DOHH2 (cell line): ENCODE data around the gene GDF7.

Source experiments
- H3F3A ChIP-seq: fragments of 200-600 bp; sonication (generic), shearing (Covaris generic); 2 replicates; pipeline ENCODE4 v1.6.0; 2016; ENCODE audit warnings: antibody characterized with exemption, mild to moderate bottlenecking; ENCODE audit not compliant: control insufficient read depth, insufficient read depth
- H3K27ac ChIP-seq: fragments of 200-600 bp; sonication (generic); 2 replicates; pipeline ENCODE4 v1.5.1; 2014; ENCODE audit warnings: low read depth, mild to moderate bottlenecking, low read length, moderate library complexity
- H3K27me3 ChIP-seq: fragments of 200-600 bp; sonication (generic); 2 replicates; pipeline ENCODE4 v1.6.1; 2014; ENCODE audit warnings: mild to moderate bottlenecking, low read length, mixed read lengths; ENCODE audit not compliant: control insufficient read depth
- H3K36me3 ChIP-seq: fragments of 200-600 bp; sonication (generic); 2 replicates; pipeline ENCODE4 v1.6.1; 2014; ENCODE audit warnings: mild to moderate bottlenecking, low read length, moderate library complexity, mixed read lengths; ENCODE audit not compliant: control insufficient read depth
- H3K4me1 ChIP-seq: fragments of 200-600 bp; sonication (generic); 2 replicates; pipeline ENCODE4 v1.6.1; 2014; ENCODE audit warnings: mild to moderate bottlenecking, low read length, mixed read lengths; ENCODE audit not compliant: control insufficient read depth
- H3K4me2 ChIP-seq: fragments of 200-600 bp; sonication (generic); 2 replicates; pipeline ENCODE4 v1.6.0; 2014; ENCODE audit warnings: mild to moderate bottlenecking, low read length, moderate library complexity
- H3K4me3 ChIP-seq: fragments of 200-600 bp; sonication (generic); 2 replicates; pipeline ENCODE4 v1.5.1; 2014; ENCODE audit warnings: mild to moderate bottlenecking, low read length, mixed read lengths
- H3K79me2 ChIP-seq: fragments of 200-600 bp; sonication (generic); 2 replicates; pipeline ENCODE4 v1.6.1; 2014; ENCODE audit warnings: mild to moderate bottlenecking, low read length, mixed read lengths; ENCODE audit not compliant: control insufficient read depth
- H3K9me2 ChIP-seq: fragments of 200-600 bp; sonication (generic); replicated peaks from 2 replicates; pipeline ENCODE4 v1.6.1; 2014; ENCODE audit warnings: mild to moderate bottlenecking, low read length, mixed read lengths; ENCODE audit not compliant: control insufficient read depth
- H3K9me3 ChIP-seq: fragments of 200-600 bp; sonication (generic); 2 replicates; pipeline ENCODE4 v1.6.1; 2014; ENCODE audit warnings: antibody characterized with exemption, low read length, mixed read lengths; ENCODE audit not compliant: control insufficient read depth, insufficient read depth
- H4K20me1 ChIP-seq: fragments of 200-600 bp; sonication (generic); 2 replicates; pipeline ENCODE4 v1.6.0; 2014; ENCODE audit warnings: low read depth, mild to moderate bottlenecking, antibody characterized with exemption, low read length, moderate library complexity; ENCODE audit not compliant: control insufficient read depth, insufficient read depth
- EZH2phosphoT487 ChIP-seq: fragments of 200-600 bp; sonication (generic); IDR thresholded peaks from 2 replicates; pipeline ENCODE4 v1.6.1; 2017; ENCODE audit warnings: borderline replicate concordance, mild to moderate bottlenecking, antibody characterized with exemption, low read length, moderate library complexity, mixed read lengths
- TF ChIP-seq, protein P1 (sequence below): fragments of 200-600 bp; sonication (generic); IDR thresholded peaks from one replicate; pipeline ENCODE4 v1.5.1; 2014; ENCODE audit warnings: antibody characterized with exemption, mild to moderate bottlenecking, low read depth, low read length; ENCODE audit not compliant: poor library complexity, severe bottlenecking

Gene GDF7

GRCh38 chr2:20645301-20645701, 21.6 kb upstream of the GDF7 start:
- H4K20me1 ChIP-seq: no peaks in the 10 kb centered on the region
- no peaks in the 10 kb centered on the region for H3K9me3 ChIP-seq
- no peak for TF ChIP-seq EZH2phosphoT487
- TF ChIP-seq, protein P1, sequence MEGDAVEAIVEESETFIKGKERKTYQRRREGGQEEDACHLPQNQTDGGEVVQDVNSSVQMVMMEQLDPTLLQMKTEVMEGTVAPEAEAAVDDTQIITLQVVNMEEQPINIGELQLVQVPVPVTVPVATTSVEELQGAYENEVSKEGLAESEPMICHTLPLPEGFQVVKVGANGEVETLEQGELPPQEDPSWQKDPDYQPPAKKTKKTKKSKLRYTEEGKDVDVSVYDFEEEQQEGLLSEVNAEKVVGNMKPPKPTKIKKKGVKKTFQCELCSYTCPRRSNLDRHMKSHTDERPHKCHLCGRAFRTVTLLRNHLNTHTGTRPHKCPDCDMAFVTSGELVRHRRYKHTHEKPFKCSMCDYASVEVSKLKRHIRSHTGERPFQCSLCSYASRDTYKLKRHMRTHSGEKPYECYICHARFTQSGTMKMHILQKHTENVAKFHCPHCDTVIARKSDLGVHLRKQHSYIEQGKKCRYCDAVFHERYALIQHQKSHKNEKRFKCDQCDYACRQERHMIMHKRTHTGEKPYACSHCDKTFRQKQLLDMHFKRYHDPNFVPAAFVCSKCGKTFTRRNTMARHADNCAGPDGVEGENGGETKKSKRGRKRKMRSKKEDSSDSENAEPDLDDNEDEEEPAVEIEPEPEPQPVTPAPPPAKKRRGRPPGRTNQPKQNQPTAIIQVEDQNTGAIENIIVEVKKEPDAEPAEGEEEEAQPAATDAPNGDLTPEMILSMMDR: no peak
- H3K27ac ChIP-seq: no peak overlapping the region
- H3K4me1 ChIP-seq: peaks cover 10% of the 10 kb centered on the region
- no peaks in the 10 kb centered on the region for H3K36me3 ChIP-seq
- H3K79me2 ChIP-seq: peaks cover 3% of the 10 kb centered on the region; the same call in 1 of the 2 replicates
- 0 out of 2 replicates have a peak, but pooled peaks cover 2% of the 10 kb centered on the region for H3K27me3 ChIP-seq
- no peaks in the 10 kb centered on the region for H3F3A ChIP-seq
- no peak overlapping the region for H3K4me3 ChIP-seq
- no peak overlapping the region for H3K4me2 ChIP-seq
- no peaks in the 10 kb centered on the region for H3K9me2 ChIP-seq

- H3K9me3 ChIP-seq: no peaks in the 10 kb centered on the region
- H4K20me1 ChIP-seq: no peaks in the 10 kb centered on the region
- 0 out of 2 replicates have a peak, but pooled peaks cover 3% of the 10 kb centered on the region for H3K27me3 ChIP-seq
- H3K27ac ChIP-seq: no peak overlapping the region
- peaks cover 3% of the 10 kb centered on the region; the same call in 1 of the 2 replicates for H3K79me2 ChIP-seq
- H3K4me1 ChIP-seq: peaks cover 13% of the 10 kb centered on the region
- H3F3A ChIP-seq: no peaks in the 10 kb centered on the region
- no peaks in the 10 kb centered on the region for H3K36me3 ChIP-seq
- no peak overlapping the region for H3K4me3 ChIP-seq
- H3K9me2 ChIP-seq: no peaks in the 10 kb centered on the region
- no peak overlapping the region for H3K4me2 ChIP-seq
- TF ChIP-seq EZH2phosphoT487: no peak
- TF ChIP-seq, protein P1: no peak
Measured at GRCh38 chr2:20645761-20646160, 21.2 kb upstream of the GDF7 start.

GRCh38 chr2:20646446-20646845, 20.5 kb upstream of the GDF7 start:
- Histone ChIP-seq H3K36me3 (no peaks in the 10 kb centered on the region), H3K27me3 (0 out of 2 replicates have a peak, but pooled peaks cover 3% of the 10 kb centered on the region), H4K20me1 (no peaks in the 10 kb centered on the region), H3F3A (no peaks in the 10 kb centered on the region), H3K79me2 (peaks cover 3% of the 10 kb centered on the region; the same call in 1 of the 2 replicates), H3K4me3 (no peak overlapping the region), H3K9me2 (no peaks in the 10 kb centered on the region), H3K9me3 (no peaks in the 10 kb centered on the region), H3K4me2 (no peak overlapping the region), H3K4me1 (peaks cover 17% of the 10 kb centered on the region), H3K27ac (no peak overlapping the region)
- TF ChIP-seq, protein P1: no peak
- no peak for TF ChIP-seq EZH2phosphoT487
